Measurements from ENCODE around the gene ANKRD44.
A peak's percentile ranks its signal among the peaks of the same experiment; 100 is the strongest.
"Not testable (repeated sequence)": the region's sequence is repeated elsewhere in the genome, so short reads cannot be mapped to it uniquely, and the experiment has no call there.

ANKRD44 gene

DNA sequence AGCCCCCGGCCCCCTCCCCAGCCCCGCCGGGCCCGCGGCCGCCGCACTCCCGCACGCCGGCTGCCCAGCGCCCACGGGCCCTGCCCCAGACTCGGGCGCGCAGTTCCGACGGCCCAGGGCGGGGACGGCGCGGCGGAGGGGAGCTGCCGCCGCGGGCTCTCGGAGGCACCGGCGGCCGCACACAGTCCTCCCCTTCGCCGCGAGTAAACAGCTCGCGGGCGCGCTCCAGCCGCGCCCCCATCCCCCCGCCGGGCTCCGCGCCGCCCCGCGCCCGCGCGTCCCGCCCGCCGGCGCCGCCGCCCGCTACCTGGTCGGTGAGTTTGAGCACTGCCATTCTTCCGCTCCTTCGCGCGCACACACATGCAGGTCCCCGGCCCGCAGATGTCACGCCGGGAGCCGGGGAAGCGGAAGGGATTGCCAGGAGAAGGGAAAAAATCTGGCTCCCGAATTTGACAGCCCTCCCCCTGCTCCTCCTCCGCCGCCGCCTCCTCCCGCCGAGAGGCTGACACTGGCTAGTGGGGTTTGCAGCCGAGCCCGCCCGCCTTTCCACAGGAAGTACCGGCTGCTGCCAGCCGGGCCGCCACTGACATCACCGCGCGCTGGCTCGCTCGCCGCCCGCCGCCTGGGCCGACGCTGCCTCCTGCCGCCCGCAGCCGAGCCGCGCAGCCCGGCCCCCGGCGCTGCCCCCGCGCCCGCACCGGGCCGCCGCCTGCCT lies at the start of gene ANKRD44:
Gene ANKRD44, minus strand, starts transcription at position 510 of the 715 bp plus-strand sequence. Its CDS starts 176 bp downstream, at position 334.
- no peaks in the 10 kb centered on the region for H3K9me3 Mint-ChIP-seq
- peak within 1 kb of the TSS; percentile 89 for H3K4me3 Mint-ChIP-seq
- DNase-seq (peak; percentile 87), ATAC-seq (peak; percentile 66)
- H3K4me1 Mint-ChIP-seq = peaks cover 71% of the 10 kb centered on the region
- no peaks in the 10 kb centered on the region for H3K27me3 Mint-ChIP-seq
- H3K36me3 Mint-ChIP-seq (ENCODE audit: low read depth) = peaks cover 14% of the 10 kb centered on the region
- peak within 1 kb of the TSS; percentile 97 for H3K27ac Mint-ChIP-seq

DNA sequence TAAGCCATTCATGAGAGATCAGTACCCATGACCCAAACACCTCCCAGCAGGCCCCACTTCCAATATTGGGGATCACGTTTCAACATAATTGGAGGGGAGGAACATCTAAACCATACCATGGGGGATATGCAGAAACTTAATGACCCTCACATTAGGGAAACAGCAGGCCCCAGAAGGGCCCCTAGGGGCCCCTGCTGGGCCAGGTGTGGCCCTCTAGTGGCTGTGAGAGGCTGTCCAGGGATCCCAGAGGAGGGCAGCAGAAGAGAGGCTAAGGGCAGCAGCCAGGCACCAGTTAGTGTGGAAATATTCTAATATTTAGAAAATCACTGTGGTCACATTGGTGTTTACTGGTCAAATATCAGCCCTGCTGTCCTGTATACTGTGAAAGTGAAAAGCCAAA lies 49.3 kb upstream of the ANKRD44 start:
- Mint-ChIP-seq H3K4me3 (no peak overlapping the region), H3K9me3 (peaks cover 3% of the 10 kb centered on the region), H3K36me3 (ENCODE audit: low read depth) (no peaks in the 10 kb centered on the region), H3K27me3 (no peaks in the 10 kb centered on the region), H3K27ac (peak overlapping the region; percentile 41), H3K4me1 (peaks cover 46% of the 10 kb centered on the region)
- DNase-seq (no peak), ATAC-seq (no peak)

DNA sequence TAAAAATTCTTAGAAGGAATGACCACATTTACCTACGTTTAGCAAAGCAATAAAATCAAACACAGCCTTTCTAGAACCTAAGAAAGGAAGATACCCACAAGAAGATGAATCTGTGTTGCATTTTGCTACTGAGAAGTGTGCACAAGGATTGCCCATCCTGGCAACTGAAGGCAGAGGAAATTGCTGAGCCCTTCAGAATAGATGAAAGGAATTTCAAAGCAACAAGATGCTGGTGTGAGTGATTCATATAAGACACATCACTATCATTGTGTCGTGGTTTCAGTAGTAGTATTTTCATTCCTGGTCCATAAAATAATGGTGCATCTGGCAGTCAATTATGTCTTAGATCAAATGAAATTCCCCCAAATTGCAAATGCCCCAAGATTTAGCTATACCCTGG lies 48.4 kb upstream of the ANKRD44 start:
- peak; percentile 68 for ATAC-seq
- Mint-ChIP-seq H3K27ac (peak overlapping the region; percentile 41), H3K4me1 (peaks cover 46% of the 10 kb centered on the region)

DNA sequence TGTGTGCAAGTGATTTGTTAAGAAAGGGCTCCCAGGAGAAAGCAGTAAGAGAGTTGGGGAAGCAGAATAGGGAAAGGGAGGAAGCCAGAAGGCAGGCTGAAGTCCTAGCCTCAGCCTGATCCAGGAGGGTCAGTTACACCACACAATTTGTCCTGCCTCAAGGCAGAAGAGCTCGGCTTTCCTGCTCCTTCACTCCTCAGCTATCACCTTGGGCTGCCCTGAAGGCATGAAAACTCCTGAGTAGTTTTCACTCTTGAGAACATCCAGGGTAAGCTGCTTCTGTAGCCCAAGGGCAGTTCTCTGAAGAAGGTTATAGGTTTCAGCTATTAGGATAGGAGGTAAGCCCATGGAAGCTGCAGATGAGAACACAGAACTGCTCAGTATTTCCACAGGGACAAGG lies 47.4 kb upstream of the ANKRD44 start:
- Mint-ChIP-seq H3K9me3 (peaks cover 3% of the 10 kb centered on the region), H3K27me3 (no peaks in the 10 kb centered on the region), H3K27ac (no peak overlapping the region), H3K4me1 (peaks cover 46% of the 10 kb centered on the region), H3K4me3 (no peak overlapping the region), H3K36me3 (ENCODE audit: low read depth) (no peaks in the 10 kb centered on the region)
- DNase-seq = no peak
- no peak for ATAC-seq

More for the DNA sequence above, 48.4 kb upstream of the ANKRD44 start:
- H3K9me3 Mint-ChIP-seq = peaks cover 3% of the 10 kb centered on the region
- no peak for DNase-seq
- H3K4me3 Mint-ChIP-seq = no peak overlapping the region
- no peaks in the 10 kb centered on the region for H3K27me3 Mint-ChIP-seq
- H3K36me3 Mint-ChIP-seq (ENCODE audit: low read depth) = no peaks in the 10 kb centered on the region

DNA sequence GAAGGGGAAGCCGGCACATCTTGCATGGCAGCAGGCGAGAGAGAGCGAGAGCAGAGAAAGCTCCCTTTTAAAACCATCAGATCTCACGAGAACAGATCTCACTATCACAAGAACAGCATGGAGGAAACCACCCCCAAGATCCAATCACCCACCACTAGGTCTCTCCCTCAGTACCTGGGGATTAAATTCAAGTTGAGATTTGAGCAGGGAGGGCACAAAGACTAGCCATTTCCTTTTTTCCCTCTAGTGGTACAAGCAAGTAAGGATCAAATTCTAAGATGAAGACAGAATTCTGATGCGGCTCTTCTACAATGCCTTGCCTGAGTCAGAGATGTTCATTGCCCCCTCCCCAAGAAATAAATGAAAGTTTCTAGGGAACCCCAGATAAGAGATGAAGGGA lies 45.6 kb upstream of the ANKRD44 start:
- Mint-ChIP-seq H3K4me1 (peaks cover 43% of the 10 kb centered on the region), H3K27ac (peak overlapping the region; percentile 73)
- no peak for ATAC-seq

DNA sequence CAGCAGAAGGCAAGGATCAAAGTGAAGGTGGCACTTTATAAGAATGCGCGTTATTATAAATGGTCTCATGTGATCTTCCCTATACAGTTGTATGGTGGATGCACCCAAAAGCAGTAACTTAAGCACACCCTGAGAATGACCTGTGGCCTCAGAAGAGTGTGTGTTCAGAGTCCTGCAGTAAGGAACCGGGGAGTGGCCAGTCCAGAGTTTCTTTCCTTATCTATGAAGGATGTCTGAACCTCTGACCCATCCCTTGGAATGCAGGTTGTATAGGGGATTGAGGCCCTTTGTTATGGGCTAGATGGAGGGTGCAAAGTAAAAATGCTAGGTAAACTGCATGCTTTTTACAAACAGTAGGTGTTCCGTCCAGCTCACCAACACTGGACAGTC lies 43.6 kb upstream of the ANKRD44 start:
- Mint-ChIP-seq H3K4me3 (no peak overlapping the region), H3K9me3 (no peaks in the 10 kb centered on the region), H3K27ac (no peak overlapping the region), H3K27me3 (no peaks in the 10 kb centered on the region), H3K36me3 (ENCODE audit: low read depth) (peaks cover 3% of the 10 kb centered on the region), H3K4me1 (peaks cover 33% of the 10 kb centered on the region)
- no peak for DNase-seq
- no peak for ATAC-seq

More for the DNA sequence above, 45.6 kb upstream of the ANKRD44 start:
- H3K27me3 Mint-ChIP-seq = no peaks in the 10 kb centered on the region
- H3K36me3 Mint-ChIP-seq (ENCODE audit: low read depth) = no peaks in the 10 kb centered on the region
- no peak for DNase-seq
- no peak overlapping the region for H3K4me3 Mint-ChIP-seq
- H3K9me3 Mint-ChIP-seq = peaks cover 3% of the 10 kb centered on the region

DNA sequence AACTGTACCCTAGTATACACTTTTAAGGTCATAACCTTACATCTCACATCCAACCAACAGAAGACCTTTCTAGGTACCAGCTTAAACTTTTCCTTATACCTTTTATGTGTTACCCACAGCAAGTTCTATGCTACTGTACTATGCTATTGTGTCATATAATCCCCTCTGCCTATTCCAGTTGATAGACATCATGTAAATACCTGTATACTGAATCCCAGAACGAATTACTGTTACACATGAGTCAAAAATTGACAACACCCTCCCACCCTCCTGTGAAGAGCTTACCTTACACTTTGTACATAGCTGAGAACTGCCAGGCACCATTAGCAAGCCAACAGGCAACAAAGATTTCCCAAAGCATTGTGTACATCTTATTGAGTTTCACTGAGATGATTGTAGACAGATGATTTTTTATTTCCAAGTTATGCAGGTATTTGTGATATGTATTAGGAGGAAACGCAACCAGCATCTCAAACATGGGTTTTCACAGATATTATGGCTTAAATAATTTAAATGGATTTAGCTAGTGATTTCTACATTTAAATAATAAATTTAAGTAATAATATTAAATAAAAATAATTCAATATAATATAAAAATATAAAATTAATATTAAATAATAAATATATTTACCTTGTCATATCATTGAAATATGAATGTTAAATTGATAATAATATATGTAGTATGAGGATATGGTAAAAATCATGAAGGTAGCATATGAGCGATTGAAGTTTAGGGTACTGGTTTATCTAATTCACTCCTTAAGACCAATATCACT lies 43.0 kb upstream of the ANKRD44 start:
- Mint-ChIP-seq H3K27me3 (no peaks in the 10 kb centered on the region), H3K27ac (no peak overlapping the region), H3K9me3 (no peaks in the 10 kb centered on the region), H3K36me3 (ENCODE audit: low read depth) (peaks cover 3% of the 10 kb centered on the region), H3K4me3 (no peak overlapping the region), H3K4me1 (peaks cover 27% of the 10 kb centered on the region)
- DNase-seq (no peak), ATAC-seq (peak; percentile 31)

DNA sequence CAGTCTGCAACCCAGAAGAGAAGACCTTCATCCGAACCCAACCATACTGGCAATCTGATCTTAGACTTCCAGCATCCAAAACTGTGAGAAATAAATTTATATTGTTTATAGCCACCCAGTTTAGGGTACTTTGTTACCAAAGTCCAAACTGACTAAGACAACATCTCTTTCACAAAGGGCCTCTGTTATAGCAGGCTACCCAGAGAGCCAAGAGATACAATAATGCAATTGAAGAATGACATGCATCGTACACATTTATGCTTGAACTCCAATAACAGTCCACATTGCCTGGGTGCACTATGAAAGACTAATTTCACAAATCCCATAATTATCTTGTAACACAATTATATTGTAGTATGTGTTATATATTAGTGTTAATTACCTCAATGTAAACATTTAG lies 39.1 kb upstream of the ANKRD44 start:
- Mint-ChIP-seq H3K27me3 (no peaks in the 10 kb centered on the region), H3K36me3 (ENCODE audit: low read depth) (peaks cover 3% of the 10 kb centered on the region), H3K4me3 (no peak overlapping the region), H3K9me3 (no peaks in the 10 kb centered on the region), H3K27ac (no peak overlapping the region), H3K4me1 (peaks cover 15% of the 10 kb centered on the region)
- ATAC-seq (no peak), DNase-seq (no peak)

DNA sequence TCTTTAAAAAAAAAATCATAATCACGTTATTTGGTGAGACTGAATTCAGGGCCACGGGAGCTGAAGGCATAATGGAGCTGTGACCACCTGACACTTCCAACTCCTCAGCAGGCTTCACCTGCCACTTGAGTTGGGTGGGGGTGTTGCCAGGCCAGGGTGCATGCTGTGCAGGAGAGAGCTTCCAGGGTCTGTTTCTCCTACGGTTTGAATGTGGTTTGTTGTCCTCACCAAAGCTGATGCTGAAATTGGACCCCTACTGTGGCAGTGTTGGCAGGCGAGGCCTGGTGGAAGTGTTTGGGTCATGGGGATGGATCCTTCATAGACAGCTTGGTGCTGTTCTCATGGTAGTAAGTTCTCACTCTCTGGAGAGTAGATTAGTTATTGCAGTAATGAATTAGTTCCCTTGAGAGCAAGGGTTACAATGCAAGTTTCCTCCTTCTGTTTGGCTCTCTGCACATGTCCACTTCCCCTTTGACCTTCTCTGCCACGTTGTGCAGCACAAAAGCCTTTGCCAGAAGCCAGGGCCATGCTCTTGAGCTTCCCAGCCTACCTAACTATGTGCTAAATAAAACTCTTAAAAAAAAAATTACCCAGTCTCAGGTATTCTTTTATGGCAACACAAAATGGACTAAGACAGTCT lies 38.3 kb upstream of the ANKRD44 start:
- Mint-ChIP-seq H3K27me3 (no peaks in the 10 kb centered on the region), H3K4me3 (no peak overlapping the region), H3K4me1 (peaks cover 17% of the 10 kb centered on the region), H3K9me3 (no peaks in the 10 kb centered on the region), H3K27ac (no peak overlapping the region), H3K36me3 (ENCODE audit: low read depth) (peaks cover 3% of the 10 kb centered on the region)
- no peak for ATAC-seq
- DNase-seq = no peak

DNA sequence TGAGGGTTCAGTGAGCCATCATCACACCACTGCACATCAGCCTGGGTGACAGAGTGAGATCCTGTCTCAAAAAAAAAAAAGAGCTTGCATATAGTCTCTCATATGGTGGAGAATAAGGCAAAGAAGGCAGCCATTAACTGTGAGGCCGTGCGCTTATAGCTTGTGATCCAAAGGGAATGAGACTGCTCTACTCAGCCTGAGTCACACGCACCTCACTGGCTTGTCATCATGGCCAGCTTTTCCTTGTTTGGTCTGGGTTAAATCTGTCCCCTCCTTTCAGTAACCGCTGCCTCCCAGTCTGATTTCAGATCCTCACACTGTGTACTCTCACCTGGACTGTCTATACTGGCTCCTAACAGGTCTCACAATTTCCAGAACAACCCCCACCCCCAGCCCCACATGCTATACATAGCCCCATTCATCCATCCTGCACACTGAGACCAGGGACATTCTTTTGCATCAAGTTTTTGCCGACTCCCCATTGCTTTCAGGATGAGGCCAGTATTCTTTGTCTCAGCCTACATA lies 35.3 kb upstream of the ANKRD44 start:
- Mint-ChIP-seq H3K4me3 (no peak overlapping the region), H3K4me1 (peaks cover 21% of the 10 kb centered on the region), H3K36me3 (ENCODE audit: low read depth) (peaks cover 3% of the 10 kb centered on the region), H3K27ac (no peak overlapping the region), H3K9me3 (no peaks in the 10 kb centered on the region), H3K27me3 (no peaks in the 10 kb centered on the region)
- no peak for DNase-seq
- peak; percentile 37 for ATAC-seq

DNA sequence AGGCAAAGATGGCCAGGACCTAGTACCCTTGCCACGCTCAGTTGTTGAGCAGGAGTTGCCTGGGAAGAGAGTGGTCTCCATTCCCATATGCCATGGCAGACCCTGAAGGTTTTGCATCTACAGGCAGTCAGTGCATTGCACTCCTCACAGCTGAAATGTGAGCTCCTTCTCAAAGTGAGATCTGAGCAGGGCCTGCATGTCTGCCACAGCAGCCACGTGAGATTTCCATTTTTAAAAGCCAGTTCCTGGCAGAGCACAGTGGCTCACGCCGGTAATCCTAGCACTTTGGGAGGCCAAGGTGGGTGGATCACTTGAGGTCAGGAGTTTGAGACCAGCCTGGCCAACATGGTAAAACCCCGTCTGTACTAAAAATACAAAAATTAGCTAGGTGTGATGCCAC lies 33.4 kb upstream of the ANKRD44 start:
- H3K4me3 Mint-ChIP-seq; H3K27me3 Mint-ChIP-seq; DNase-seq; H3K27ac Mint-ChIP-seq; H3K9me3 Mint-ChIP-seq; H3K36me3 Mint-ChIP-seq (ENCODE audit: low read depth): not testable (repeated sequence)
- ATAC-seq = peak; percentile 31
- peaks cover 25% of the 10 kb centered on the region for H3K4me1 Mint-ChIP-seq

DNA sequence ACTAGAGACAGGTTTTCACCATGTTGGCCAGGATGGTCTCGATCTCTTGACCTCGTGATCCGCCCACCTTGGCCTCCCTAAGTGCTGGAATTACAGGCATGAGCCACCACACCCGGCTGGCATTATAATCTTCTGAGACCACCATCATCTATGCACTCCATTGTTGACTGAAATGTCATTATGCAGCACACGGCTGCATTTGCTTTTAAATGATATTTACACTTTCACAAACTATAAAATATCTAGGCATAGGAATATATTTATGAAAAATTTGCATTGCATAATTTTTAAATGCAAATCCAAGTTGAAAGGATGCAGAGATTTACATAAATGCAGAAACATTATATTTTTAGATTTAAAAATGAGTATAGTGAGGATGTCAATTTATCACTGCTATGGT lies 30.0 kb upstream of the ANKRD44 start:
- H3K27me3 Mint-ChIP-seq = no peaks in the 10 kb centered on the region
- H3K4me3 Mint-ChIP-seq = no peak overlapping the region
- ATAC-seq = no peak
- no peak for DNase-seq
- no peaks in the 10 kb centered on the region for H3K9me3 Mint-ChIP-seq
- H3K36me3 Mint-ChIP-seq (ENCODE audit: low read depth) = no peaks in the 10 kb centered on the region
- H3K27ac Mint-ChIP-seq = no peak overlapping the region
- peaks cover 30% of the 10 kb centered on the region for H3K4me1 Mint-ChIP-seq

DNA sequence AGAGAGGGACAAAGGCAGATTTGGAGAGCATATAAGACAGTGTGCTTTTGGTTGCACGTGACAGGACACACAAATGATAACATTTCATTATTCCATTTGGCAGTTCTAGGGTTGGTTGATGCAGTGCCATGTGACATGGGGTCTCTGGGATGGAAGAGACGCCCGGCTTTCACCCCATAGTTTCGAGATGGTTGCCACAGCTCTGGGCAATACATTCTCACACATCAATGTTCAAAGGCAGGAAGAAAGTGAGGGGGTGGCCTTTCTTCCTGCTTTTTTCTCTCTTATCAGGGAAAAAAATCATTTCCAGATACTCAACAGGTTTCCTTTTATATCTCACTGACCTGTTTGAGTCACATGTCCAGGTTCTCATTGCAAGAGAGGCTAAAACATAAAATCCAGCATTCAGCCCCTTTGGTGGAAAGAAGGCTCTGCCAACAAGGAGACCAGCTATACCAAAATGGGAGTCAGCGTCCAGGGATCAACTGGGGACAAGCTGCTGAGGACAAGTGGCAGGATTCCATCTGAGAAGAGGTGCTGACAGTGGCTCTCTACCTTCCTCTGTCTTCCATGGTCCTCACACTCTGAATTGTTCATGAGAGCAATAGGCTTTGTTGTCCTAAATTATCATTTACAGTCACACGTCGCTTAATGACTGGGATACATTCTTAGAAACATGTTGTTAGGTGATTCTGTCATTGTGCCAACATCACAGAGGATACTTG lies 29.1 kb upstream of the ANKRD44 start:
- H3K36me3 Mint-ChIP-seq (ENCODE audit: low read depth) = no peaks in the 10 kb centered on the region
- H3K9me3 Mint-ChIP-seq = no peaks in the 10 kb centered on the region
- ATAC-seq = no peak
- H3K4me3 Mint-ChIP-seq = no peak overlapping the region
- DNase-seq = no peak
- H3K27me3 Mint-ChIP-seq = no peaks in the 10 kb centered on the region
- peak overlapping the region; percentile 9 for H3K27ac Mint-ChIP-seq
- peaks cover 26% of the 10 kb centered on the region for H3K4me1 Mint-ChIP-seq

DNA sequence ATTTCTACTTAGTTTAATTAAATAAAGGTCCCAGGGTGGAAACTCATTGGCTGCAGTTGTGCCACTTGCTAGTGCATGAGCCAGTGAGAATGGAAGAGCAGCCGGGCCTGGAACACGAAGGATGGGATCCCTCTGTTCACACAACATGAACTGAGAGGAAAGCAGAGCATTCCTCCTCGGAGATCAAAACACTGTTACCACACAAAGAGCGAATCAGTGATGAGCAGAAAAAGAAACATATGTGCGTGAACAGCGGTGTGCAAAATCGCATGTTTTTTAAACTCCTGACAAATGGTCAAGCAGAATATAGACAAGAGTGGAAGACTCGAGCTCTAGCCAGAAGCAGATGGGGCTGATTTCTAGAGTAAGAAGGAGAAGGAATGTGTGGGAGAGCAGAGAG lies 28.4 kb upstream of the ANKRD44 start:
- H3K9me3 Mint-ChIP-seq = no peaks in the 10 kb centered on the region
- peaks cover 26% of the 10 kb centered on the region for H3K4me1 Mint-ChIP-seq
- DNase-seq (no peak), ATAC-seq (no peak)
- no peak overlapping the region for H3K4me3 Mint-ChIP-seq
- H3K27ac Mint-ChIP-seq = peak overlapping the region; percentile 9
- no peaks in the 10 kb centered on the region for H3K36me3 Mint-ChIP-seq (ENCODE audit: low read depth)
- no peaks in the 10 kb centered on the region for H3K27me3 Mint-ChIP-seq

Data from activated naive CD8-positive, alpha-beta T cell treated with anti-CD3 and anti-CD28 coated beads, Interleukin-2, amount 50 U/mL, for 24 hours (primary cell).